MM.1S (cell line): ENCODE results near the gene NMNAT2.

ENCODE experiments used
- DNase-seq: peaks from one replicate; pipeline ENCODE4 v3.0.0-alpha.2; 2015
- H2AFZ ChIP-seq: fragments of 300-600 bp; sonication (generic); 2 replicates; pipeline ENCODE4 v1.6.0; 2016; ENCODE audit warnings: antibody characterized with exemption, low read length
- H3F3A ChIP-seq: fragments of 300-600 bp; sonication (generic); 2 replicates; pipeline ENCODE4 v1.6.1; 2016; ENCODE audit warnings: mild to moderate bottlenecking, antibody characterized with exemption, low read length, moderate library complexity, mixed read lengths; ENCODE audit not compliant: insufficient read depth
- H3K27ac ChIP-seq: fragments of 300-600 bp; sonication (generic); 2 replicates; pipeline ENCODE4 v1.5.1; 2016; ENCODE audit warnings: mild to moderate bottlenecking, low read length
- H3K27me3 ChIP-seq: fragments of 300-600 bp; sonication (generic); replicated peaks from 2 replicates; pipeline ENCODE4 v1.6.0; 2016; ENCODE audit warnings: low read length; ENCODE audit not compliant: insufficient read depth
- H3K36me3 ChIP-seq: fragments of 300-600 bp; sonication (generic); replicated peaks from 2 replicates; pipeline ENCODE4 v1.6.1; 2016; ENCODE audit warnings: mild to moderate bottlenecking, low read length, mixed read lengths; ENCODE audit not compliant: insufficient read depth
- H3K4me1 ChIP-seq: fragments of 300-600 bp; sonication (generic); 2 replicates; pipeline ENCODE4 v1.6.1; 2016; ENCODE audit warnings: low read length, mixed read lengths
- H3K4me2 ChIP-seq: fragments of 300-600 bp; sonication (generic); 2 replicates; pipeline ENCODE4 v1.6.0; 2016; ENCODE audit warnings: low read depth, low read length
- H3K4me3 ChIP-seq: fragments of 300-600 bp; sonication (generic); 2 replicates; pipeline ENCODE4 v1.5.1; 2016; ENCODE audit warnings: low read length, mixed read lengths
- H3K79me2 ChIP-seq: fragments of 300-600 bp; sonication (generic); 2 replicates; pipeline ENCODE4 v1.6.1; 2016; ENCODE audit warnings: mixed run types, low read length, mixed read lengths
- H3K9ac ChIP-seq: fragments of 300-600 bp; sonication (generic); 2 replicates; pipeline ENCODE4 v1.6.1; 2016; ENCODE audit warnings: low read length, mixed read lengths
- H3K9me2 ChIP-seq: fragments of 300-600 bp; sonication (generic); replicated peaks from 2 replicates; pipeline ENCODE4 v1.6.1; 2016; ENCODE audit warnings: mild to moderate bottlenecking, low read length, mixed read lengths; ENCODE audit not compliant: insufficient read depth
- H3K9me3 ChIP-seq: fragments of 300-600 bp; sonication (generic); replicated peaks from 2 replicates; pipeline ENCODE4 v1.6.1; 2016; ENCODE audit warnings: mild to moderate bottlenecking, low read length, mixed read lengths; ENCODE audit not compliant: insufficient read depth
- H4K20me1 ChIP-seq: fragments of 300-600 bp; sonication (generic); 2 replicates; pipeline ENCODE4 v1.6.1; 2016; ENCODE audit warnings: mild to moderate bottlenecking, low read length, moderate library complexity, mixed read lengths; ENCODE audit not compliant: insufficient read depth
- CTCF ChIP-seq: fragments of 300-600 bp; sonication (generic); IDR thresholded peaks from 2 replicates; pipeline ENCODE4 v1.5.1; 2016; ENCODE audit warnings: antibody characterized with exemption, low read length, mixed read lengths
- EZH2 ChIP-seq: fragments of 300-600 bp; sonication (generic); optimal IDR thresholded peaks from 2 replicates; pipeline ENCODE3; 2017; ENCODE audit warnings: low read depth, mild to moderate bottlenecking, antibody characterized with exemption, low read length, mixed read lengths
- EZH2phosphoT487 ChIP-seq: fragments of 300-600 bp; sonication (generic); IDR thresholded peaks from 2 replicates; pipeline ENCODE4 v1.6.1; 2018; ENCODE audit warnings: antibody characterized with exemption, low read length

The NMNAT2 gene

GRCh38 chr1:183315991-183316758 is 102.0 kb downstream of the NMNAT2 start:
- Histone ChIP-seq H4K20me1 (no peaks in the 10 kb centered on the region), H3K9me3 (no peaks in the 10 kb centered on the region), H2AFZ (no peak overlapping the region), H3K27me3 (no peaks in the 10 kb centered on the region), H3K36me3 (no peaks in the 10 kb centered on the region), H3F3A (no peaks in the 10 kb centered on the region), H3K4me1 (no peaks in the 10 kb centered on the region), H3K79me2 (no peaks in the 10 kb centered on the region), H3K9ac (no peak overlapping the region), H3K27ac (no peak overlapping the region), H3K4me3 (no peak overlapping the region), H3K9me2 (no peaks in the 10 kb centered on the region), H3K4me2 (no peak overlapping the region)
- no peak for DNase-seq
- no peak for TF ChIP-seq CTCF
- TF ChIP-seq EZH2phosphoT487 = no peak
- TF ChIP-seq EZH2 = no peak

DNA sequence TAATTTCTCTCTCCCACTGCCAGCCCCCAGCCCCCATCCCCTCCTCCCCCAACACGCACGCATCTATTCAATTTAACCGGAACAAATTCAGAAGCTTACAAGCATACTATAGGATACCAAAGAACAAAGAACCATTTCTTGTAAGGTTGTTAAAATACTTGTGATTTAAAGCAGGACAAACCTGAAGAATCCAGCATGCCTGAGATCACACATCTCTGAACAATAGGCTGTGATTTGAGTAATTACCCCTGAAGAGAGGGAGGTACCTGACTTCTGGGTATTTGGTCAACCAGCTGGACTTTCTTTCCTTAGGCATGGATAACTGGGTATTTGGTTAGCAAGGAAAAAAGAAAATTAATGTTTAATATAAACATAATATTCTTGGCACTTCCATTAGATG is 105.1 kb downstream of the NMNAT2 start:
- TF ChIP-seq CTCF (no peak), EZH2phosphoT487 (no peak), EZH2 (no peak)
- no peaks in the 10 kb centered on the region for H3K4me1 ChIP-seq
- H3K9me2 ChIP-seq = no peaks in the 10 kb centered on the region

GRCh38 chr1:183310753-183311479 is 107.3 kb downstream of the NMNAT2 start:
- Histone ChIP-seq H3K9me3 (no peaks in the 10 kb centered on the region), H3K79me2 (no peaks in the 10 kb centered on the region), H3K27ac (no peak overlapping the region), H3F3A (no peaks in the 10 kb centered on the region), H3K9me2 (no peaks in the 10 kb centered on the region), H3K4me1 (no peaks in the 10 kb centered on the region), H3K4me3 (no peak overlapping the region), H3K36me3 (no peaks in the 10 kb centered on the region), H3K9ac (no peak overlapping the region), H2AFZ (no peak overlapping the region), H4K20me1 (no peaks in the 10 kb centered on the region), H3K27me3 (no peaks in the 10 kb centered on the region), H3K4me2 (no peak overlapping the region)
- DNase-seq = no peak
- TF ChIP-seq CTCF (no peak), EZH2 (no peak), EZH2phosphoT487 (no peak)

More for the DNA sequence above, 105.1 kb downstream of the NMNAT2 start:
- no peaks in the 10 kb centered on the region for H3K79me2 ChIP-seq
- H3K9ac ChIP-seq = no peak overlapping the region
- H3K4me3 ChIP-seq = no peak overlapping the region
- DNase-seq = no peak
- H3K36me3 ChIP-seq = no peaks in the 10 kb centered on the region
- H3K4me2 ChIP-seq = no peak overlapping the region
- no peak overlapping the region for H3K27ac ChIP-seq
- no peak overlapping the region for H2AFZ ChIP-seq
- no peaks in the 10 kb centered on the region for H4K20me1 ChIP-seq
- no peaks in the 10 kb centered on the region for H3K9me3 ChIP-seq
- no peaks in the 10 kb centered on the region for H3F3A ChIP-seq
- no peaks in the 10 kb centered on the region for H3K27me3 ChIP-seq
